IPS DF 6.9 (cell line): ENCODE results near the gene GRIP1.

Source experiments
- DNase-seq: peaks from one replicate; pipeline ENCODE4 v3.0.0-alpha.2; 2013; ENCODE audit warnings: low read depth, low spot score
- H3K27ac ChIP-seq: one replicate; pipeline ENCODE4 v1.5.1; 2013; ENCODE audit warnings: low read length, control low read depth
- H3K27me3 ChIP-seq: 2 replicates; pipeline ENCODE4 v1.6.1; 2013; ENCODE audit warnings: mild to moderate bottlenecking, low read length; ENCODE audit not compliant: control insufficient read depth, insufficient read depth
- H3K36me3 ChIP-seq: 2 replicates; pipeline ENCODE4 v1.6.1; 2013; ENCODE audit warnings: low read length; ENCODE audit not compliant: control insufficient read depth, insufficient read depth
- H3K4me1 ChIP-seq: 2 replicates; pipeline ENCODE4 v1.6.1; 2013; ENCODE audit warnings: low read length; ENCODE audit not compliant: control insufficient read depth, insufficient read depth
- H3K4me3 ChIP-seq: 2 replicates; pipeline ENCODE4 v1.5.1; 2013; ENCODE audit warnings: mild to moderate bottlenecking, low read length
- H3K9me3 ChIP-seq: 2 replicates; pipeline ENCODE4 v1.6.1; 2013; ENCODE audit warnings: low read length, inconsistent platforms; ENCODE audit not compliant: control insufficient read depth, insufficient read depth
- WGBS: extraction: QIAGEN DNeasy Blood & Tissue Kit; methylation state at CpG from one replicate; pipeline ENCODE4 v1.1.7; 2013; ENCODE audit warnings: mixed read lengths, missing lambda C conversion rate; ENCODE audit not compliant: insufficient read length, insufficient coverage; 5-methylcytosine and 5-hydroxymethylcytosine counted together

The GRIP1 gene

DNA sequence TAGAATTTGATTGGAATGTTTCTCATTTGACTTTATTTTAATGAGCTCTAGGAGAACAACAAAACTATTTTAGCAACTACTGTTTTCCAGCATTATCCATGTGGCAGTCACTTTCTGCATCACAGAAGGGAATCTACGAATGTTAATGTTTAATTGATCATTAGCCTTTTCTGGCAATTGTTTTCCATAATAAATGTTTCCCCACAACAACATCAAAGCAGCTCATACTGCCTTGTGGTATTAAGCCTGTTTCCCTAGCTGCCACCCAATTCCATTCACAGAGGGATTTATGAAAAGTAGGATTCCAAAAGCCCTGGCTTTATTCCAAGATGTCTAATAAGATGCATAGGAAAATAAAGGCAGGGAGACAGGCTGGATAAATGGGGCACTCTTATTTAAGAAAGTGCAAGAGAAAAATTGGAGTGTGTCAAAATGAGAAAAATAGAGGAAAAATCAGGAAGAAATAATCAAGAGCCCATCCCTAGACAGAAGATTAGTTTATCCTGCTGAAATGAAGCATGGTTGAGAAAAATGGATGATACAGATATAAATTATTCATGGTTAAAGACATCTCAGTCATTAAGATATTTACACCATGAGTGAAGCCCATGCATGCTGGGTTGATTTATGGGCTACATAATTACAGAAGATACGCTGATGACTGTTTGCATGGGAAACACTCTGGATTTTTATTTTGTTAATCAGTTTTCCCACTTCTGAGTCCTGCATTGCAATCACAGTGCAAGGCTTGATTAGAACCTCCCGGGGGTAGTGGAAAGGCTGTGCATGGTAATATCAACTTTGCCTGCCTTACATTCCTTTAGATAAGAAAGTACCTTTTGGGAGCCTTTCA, 196.3 kb downstream of the GRIP1 start:
- no peaks in the 10 kb centered on the region for H3K4me1 ChIP-seq
- H3K27ac ChIP-seq = no peak overlapping the region
- H3K9me3 ChIP-seq = no peaks in the 10 kb centered on the region
- no peak overlapping the region for H3K4me3 ChIP-seq
- H3K27me3 ChIP-seq = no peaks in the 10 kb centered on the region
- no CpG with 5 or more reads among the region's 3 CpGs for WGBS
- H3K36me3 ChIP-seq = no peaks in the 10 kb centered on the region
- DNase-seq = no peak

DNA sequence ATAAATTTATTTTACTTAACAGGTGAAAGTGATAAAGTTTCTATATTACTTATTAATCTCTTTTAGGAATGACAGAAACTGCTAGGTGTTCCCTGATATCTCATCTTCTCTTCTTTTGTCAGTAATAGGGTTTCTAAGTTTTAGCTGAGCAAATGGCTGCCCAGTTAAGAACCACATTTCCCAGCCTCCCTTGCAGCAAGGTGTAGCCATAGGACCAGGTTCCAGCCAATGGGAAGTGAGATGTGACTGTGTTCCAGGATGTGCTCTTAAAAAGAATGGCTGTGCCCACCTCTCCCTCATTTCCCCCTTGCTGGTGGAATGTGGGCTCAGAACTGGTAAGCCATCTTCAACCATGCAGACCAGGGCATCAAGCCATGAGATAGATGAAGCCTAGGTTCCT, 210.9 kb downstream of the GRIP1 start:
- no peaks in the 10 kb centered on the region for H3K36me3 ChIP-seq
- no peaks in the 10 kb centered on the region for H3K4me1 ChIP-seq
- H3K4me3 ChIP-seq = no peak overlapping the region
- peak; percentile 31 for DNase-seq
- no peaks in the 10 kb centered on the region for H3K9me3 ChIP-seq
- H3K27ac ChIP-seq = no peak overlapping the region
- H3K27me3 ChIP-seq = no peaks in the 10 kb centered on the region

- WGBS = no CpG with 5 or more reads among the region's 3 CpGs
- Histone ChIP-seq H3K36me3 (no peaks in the 10 kb centered on the region), H3K9me3 (no peaks in the 10 kb centered on the region), H3K27me3 (no peaks in the 10 kb centered on the region), H3K4me3 (no peak overlapping the region), H3K27ac (no peak overlapping the region), H3K4me1 (no peaks in the 10 kb centered on the region)
- DNase-seq = no peak
Measured at GRCh38 chr12:66461331-66461730, 217.5 kb downstream of the GRIP1 start.

DNA sequence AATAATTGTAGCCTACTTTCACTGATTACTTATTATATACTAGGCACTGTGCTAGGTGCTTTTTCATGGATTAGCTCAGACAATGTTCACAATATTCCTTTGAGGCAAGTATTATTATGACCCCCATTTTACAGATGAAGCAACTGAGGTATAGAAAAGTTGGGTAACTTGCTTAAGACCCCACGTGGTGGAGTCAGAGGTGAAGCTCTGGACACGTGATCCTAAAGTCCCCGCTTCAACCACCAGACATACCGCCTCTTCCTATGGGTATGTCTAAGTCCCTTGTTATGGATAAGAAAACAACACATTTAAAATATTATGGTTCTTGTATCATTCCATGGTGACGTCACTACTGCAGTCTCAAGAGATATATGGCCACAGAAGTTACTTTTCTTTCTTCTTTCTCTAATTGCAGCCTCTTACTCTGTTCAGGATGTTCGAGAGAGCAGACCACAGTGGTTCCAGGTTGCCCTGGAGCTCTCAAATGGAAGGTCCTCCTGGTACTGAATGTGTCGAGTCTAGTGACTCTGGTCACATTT, 218.9 kb downstream of the GRIP1 start:
- no peaks in the 10 kb centered on the region for H3K4me1 ChIP-seq
- H3K9me3 ChIP-seq = no peaks in the 10 kb centered on the region
- H3K36me3 ChIP-seq = no peaks in the 10 kb centered on the region
- WGBS = no CpG with 5 or more reads among the region's 7 CpGs
- no peak for DNase-seq
- no peak overlapping the region for H3K27ac ChIP-seq
- H3K27me3 ChIP-seq = no peaks in the 10 kb centered on the region
- no peak overlapping the region for H3K4me3 ChIP-seq

- H3K27ac ChIP-seq = no peak overlapping the region
- no peaks in the 10 kb centered on the region for H3K4me1 ChIP-seq
- no peaks in the 10 kb centered on the region for H3K36me3 ChIP-seq
- no peak for DNase-seq
- H3K4me3 ChIP-seq = no peak overlapping the region
- no peaks in the 10 kb centered on the region for H3K9me3 ChIP-seq
- WGBS = 100% methylated on average over 1 of the region's 2 CpGs
- H3K27me3 ChIP-seq = no peaks in the 10 kb centered on the region
Measured at GRCh38 chr12:66456612-66457011, 222.3 kb downstream of the GRIP1 start.

DNA sequence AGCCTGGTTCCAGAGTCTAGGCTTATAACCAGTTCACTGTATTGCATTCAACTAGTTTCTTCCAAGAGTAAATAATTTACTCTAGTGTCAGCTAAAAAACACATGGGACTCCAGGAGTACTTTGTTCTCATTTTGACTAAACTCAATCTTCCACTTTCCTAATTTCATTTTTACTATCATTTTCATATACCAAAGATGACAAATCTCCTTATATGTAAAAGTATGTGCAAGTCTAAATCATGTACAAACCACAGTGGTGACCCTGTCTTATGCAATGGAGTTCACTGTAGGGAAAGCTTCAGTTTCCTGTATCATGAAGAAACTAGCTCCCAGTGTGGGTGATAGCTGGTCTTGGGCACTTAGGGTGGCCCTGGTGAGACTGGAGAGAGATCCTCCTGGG, 225.0 kb downstream of the GRIP1 start:
- no peaks in the 10 kb centered on the region for H3K4me1 ChIP-seq

GRCh38 chr12:66453120-66453519, 225.8 kb downstream of the GRIP1 start:
- no peaks in the 10 kb centered on the region for H3K36me3 ChIP-seq
- no peak overlapping the region for H3K4me3 ChIP-seq
- no peak for DNase-seq
- no peaks in the 10 kb centered on the region for H3K9me3 ChIP-seq
- H3K27me3 ChIP-seq = no peaks in the 10 kb centered on the region
- WGBS = no CpG with 5 or more reads among the region's 4 CpGs
- H3K4me1 ChIP-seq = no peaks in the 10 kb centered on the region
- H3K27ac ChIP-seq = no peak overlapping the region

More for the DNA sequence above, 225.0 kb downstream of the GRIP1 start:
- Histone ChIP-seq H3K4me3 (no peak overlapping the region), H3K27ac (no peak overlapping the region), H3K27me3 (no peaks in the 10 kb centered on the region), H3K9me3 (no peaks in the 10 kb centered on the region), H3K36me3 (no peaks in the 10 kb centered on the region)
- no peak for DNase-seq

- Histone ChIP-seq H3K9me3 (no peaks in the 10 kb centered on the region), H3K27ac (no peak overlapping the region), H3K27me3 (no peaks in the 10 kb centered on the region), H3K4me3 (no peak overlapping the region), H3K36me3 (no peaks in the 10 kb centered on the region), H3K4me1 (0 out of 2 replicates have a peak, but pooled peaks cover 1% of the 10 kb centered on the region)
- DNase-seq = no peak
- no CpG with 5 or more reads among the region's 3 CpGs for WGBS
Measured at GRCh38 chr12:66449531-66449930, 229.3 kb downstream of the GRIP1 start.

DNA sequence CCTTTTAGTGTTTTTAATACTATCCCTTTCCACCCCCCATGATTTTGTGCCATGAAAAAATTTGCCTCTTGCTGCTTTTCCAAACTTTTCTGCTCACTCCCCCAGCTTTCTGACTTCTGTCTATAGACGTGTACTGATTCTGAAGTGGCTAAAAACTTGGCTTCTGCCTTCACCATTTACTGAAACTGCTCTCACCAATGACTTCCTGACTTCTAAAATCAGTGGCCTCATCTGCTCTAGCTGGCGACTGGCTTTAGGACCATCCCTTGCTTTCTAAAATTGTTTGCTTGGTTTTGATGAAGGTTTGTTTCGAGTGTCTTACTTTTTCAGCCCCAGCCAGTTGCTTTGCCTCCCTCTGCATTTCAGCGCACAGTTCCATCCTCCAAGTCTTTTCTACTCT, 231.2 kb downstream of the GRIP1 start:
- H3K4me1 ChIP-seq = 0 out of 2 replicates have a peak, but pooled peaks cover 1% of the 10 kb centered on the region
- no peaks in the 10 kb centered on the region for H3K9me3 ChIP-seq
- DNase-seq = no peak
- H3K27me3 ChIP-seq = no peaks in the 10 kb centered on the region
- H3K4me3 ChIP-seq = no peak overlapping the region
- no CpG with 5 or more reads among the region's 4 CpGs for WGBS
- H3K27ac ChIP-seq = no peak overlapping the region
- H3K36me3 ChIP-seq = no peaks in the 10 kb centered on the region

DNA sequence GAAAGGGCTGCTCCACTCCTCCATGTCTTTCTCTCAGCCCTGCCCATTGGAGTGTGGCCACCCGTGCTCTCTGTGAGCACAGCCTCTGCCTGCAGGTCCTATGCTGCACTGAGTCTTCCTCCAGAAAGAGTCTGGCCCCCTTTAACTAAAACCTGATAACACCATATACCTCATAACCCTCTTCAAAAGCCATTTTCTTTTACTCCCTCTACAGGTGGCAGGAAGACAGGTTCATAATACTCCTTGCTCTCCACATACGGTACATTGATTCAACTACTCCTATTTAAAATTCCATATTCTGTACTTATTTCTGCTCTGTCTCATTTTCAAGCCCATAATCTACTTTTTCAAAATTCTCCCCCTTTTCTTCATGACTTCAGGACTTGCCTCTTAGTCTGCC, 232.6 kb downstream of the GRIP1 start:
- DNase-seq = no peak
- no CpG with 5 or more reads among the region's 2 CpGs for WGBS
- Histone ChIP-seq H3K4me1 (0 out of 2 replicates have a peak, but pooled peaks cover 3% of the 10 kb centered on the region), H3K9me3 (no peaks in the 10 kb centered on the region), H3K27ac (no peak overlapping the region), H3K36me3 (no peaks in the 10 kb centered on the region), H3K27me3 (no peaks in the 10 kb centered on the region), H3K4me3 (no peak overlapping the region)
